ENCODE results near the gene LRRC36. TPM values are rescaled to one million over a fixed set of nuclear protein-coding genes. Genes with fewer than 3 reads are reported as not detected.

LRRC36 gene
- total RNA-seq, 3 donors from 2014 or later, result 0.90 to 1.5 TPM; not detected in 1

- intact Hi-C loops (cut with DNase I, micrococcal nuclease), result no loop called here
- DNase-seq (no peak), ATAC-seq (no peak)
- TF ChIP-seq, protein P1, sequence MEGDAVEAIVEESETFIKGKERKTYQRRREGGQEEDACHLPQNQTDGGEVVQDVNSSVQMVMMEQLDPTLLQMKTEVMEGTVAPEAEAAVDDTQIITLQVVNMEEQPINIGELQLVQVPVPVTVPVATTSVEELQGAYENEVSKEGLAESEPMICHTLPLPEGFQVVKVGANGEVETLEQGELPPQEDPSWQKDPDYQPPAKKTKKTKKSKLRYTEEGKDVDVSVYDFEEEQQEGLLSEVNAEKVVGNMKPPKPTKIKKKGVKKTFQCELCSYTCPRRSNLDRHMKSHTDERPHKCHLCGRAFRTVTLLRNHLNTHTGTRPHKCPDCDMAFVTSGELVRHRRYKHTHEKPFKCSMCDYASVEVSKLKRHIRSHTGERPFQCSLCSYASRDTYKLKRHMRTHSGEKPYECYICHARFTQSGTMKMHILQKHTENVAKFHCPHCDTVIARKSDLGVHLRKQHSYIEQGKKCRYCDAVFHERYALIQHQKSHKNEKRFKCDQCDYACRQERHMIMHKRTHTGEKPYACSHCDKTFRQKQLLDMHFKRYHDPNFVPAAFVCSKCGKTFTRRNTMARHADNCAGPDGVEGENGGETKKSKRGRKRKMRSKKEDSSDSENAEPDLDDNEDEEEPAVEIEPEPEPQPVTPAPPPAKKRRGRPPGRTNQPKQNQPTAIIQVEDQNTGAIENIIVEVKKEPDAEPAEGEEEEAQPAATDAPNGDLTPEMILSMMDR (IDR thresholded peaks at IDR 0.05), result no peak
- Histone ChIP-seq H3K4me3 (no peak overlapping the region), H3K4me1 (ENCODE audit: low read depth) (peaks cover 4% of the 10 kb centered on the region), H3K36me3 (ENCODE audit: low read depth) (no peaks in the 10 kb centered on the region), H3K9me3 (no peaks in the 10 kb centered on the region)
These were observed 43.4 kb upstream of the LRRC36 start for GRCh38 chr16:67283039-67283825.

- Histone ChIP-seq H3K4me1 (ENCODE audit: low read depth) (no peaks in the 10 kb centered on the region), H3K36me3 (ENCODE audit: low read depth) (no peaks in the 10 kb centered on the region), H3K9me3 (no peaks in the 10 kb centered on the region), H3K4me3 (no peak overlapping the region)
- TF ChIP-seq, protein P1 (IDR thresholded peaks at IDR 0.05), result no peak
- intact Hi-C loops (cut with DNase I, micrococcal nuclease), result no loop called here
- no peak for DNase-seq
- ATAC-seq, result no peak
These were observed 42.6 kb upstream of the LRRC36 start for GRCh38 chr16:67283826-67284555.

- intact Hi-C loops (cut with DNase I, micrococcal nuclease), result no loop called here
- Histone ChIP-seq H3K4me1 (ENCODE audit: low read depth) (no peaks in the 10 kb centered on the region), H3K4me3 (no peak overlapping the region), H3K36me3 (ENCODE audit: low read depth) (no peaks in the 10 kb centered on the region), H3K9me3 (no peaks in the 10 kb centered on the region)
- TF ChIP-seq, protein P1 (IDR thresholded peaks at IDR 0.05), result no peak
- peak; percentile 80 for ATAC-seq
- peak in 2 of 3 donors; percentile 61 to 65 for DNase-seq
These were observed 41.6 kb upstream of the LRRC36 start for GRCh38 chr16:67284699-67285646.

DNA sequence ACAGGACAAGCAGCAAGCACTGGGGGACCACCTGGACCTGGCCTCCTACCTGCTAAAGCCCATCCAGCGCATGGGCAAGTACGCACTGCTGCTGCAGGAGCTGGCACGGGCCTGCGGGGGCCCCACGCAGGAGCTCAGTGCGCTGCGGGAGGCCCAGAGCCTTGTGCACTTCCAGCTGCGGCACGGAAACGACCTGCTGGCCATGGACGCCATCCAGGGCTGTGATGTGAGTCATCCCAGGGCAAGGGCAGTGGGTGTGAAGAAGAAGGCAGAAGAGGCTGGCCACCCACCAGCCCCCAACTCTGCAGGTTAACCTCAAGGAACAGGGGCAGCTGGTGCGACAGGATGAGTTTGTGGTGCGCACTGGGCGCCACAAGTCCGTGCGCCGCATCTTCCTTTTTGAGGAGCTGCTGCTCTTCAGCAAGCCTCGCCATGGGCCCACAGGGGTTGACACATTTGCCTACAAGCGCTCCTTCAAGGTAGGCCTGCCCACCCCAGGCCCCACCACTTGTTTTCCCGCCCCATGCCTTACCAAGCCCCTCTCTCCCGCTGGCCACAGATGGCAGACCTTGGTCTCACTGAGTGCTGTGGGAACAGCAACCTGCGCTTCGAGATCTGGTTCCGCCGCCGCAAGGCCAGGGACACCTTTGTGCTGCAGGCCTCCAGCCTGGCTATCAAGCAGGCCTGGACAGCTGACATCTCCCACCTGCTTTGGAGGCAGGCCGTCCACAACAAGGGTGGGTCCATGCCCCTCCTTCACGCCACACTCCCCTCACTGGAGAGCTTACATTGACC, 40.0 kb upstream of the LRRC36 start:
- TF ChIP-seq, protein P1 (IDR thresholded peaks at IDR 0.05), result no peak
- no peak for DNase-seq
- intact Hi-C loops (cut with DNase I, micrococcal nuclease), result no loop called here
- Histone ChIP-seq H3K36me3 (ENCODE audit: low read depth) (no peaks in the 10 kb centered on the region), H3K4me1 (ENCODE audit: low read depth) (no peaks in the 10 kb centered on the region), H3K4me3 (no peak overlapping the region), H3K9me3 (no peaks in the 10 kb centered on the region)
- ATAC-seq, result no peak

DNA sequence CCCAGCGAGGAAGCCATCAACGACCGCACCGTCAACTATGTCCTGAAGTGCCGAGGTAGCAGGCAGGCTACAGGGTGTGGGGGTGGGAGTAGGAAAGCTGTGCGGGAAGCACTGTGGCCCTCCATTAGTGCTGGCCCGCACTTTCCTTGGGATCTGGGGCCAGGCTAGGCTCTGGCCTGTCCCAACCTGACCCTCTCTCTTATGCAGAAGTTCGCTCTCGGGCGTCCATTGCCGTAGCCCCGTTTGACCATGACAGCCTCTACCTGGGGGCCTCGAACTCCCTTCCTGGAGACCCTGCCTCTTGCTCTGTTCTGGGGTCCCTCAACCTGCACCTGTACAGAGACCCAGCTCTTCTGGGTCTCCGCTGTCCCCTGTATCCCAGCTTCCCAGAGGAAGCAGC, 38.7 kb upstream of the LRRC36 start:
- Histone ChIP-seq H3K4me1 (ENCODE audit: low read depth) (no peaks in the 10 kb centered on the region), H3K36me3 (ENCODE audit: low read depth) (no peaks in the 10 kb centered on the region), H3K4me3 (no peak overlapping the region), H3K9me3 (no peaks in the 10 kb centered on the region)
- TF ChIP-seq, protein P1 (IDR thresholded peaks at IDR 0.05), result no peak
- intact Hi-C loops (cut with DNase I, micrococcal nuclease), result no loop called here
- DNase-seq (no peak), ATAC-seq (no peak)
